Measurements from ENCODE around the gene CLUH.

The CLUH gene
- 70.7 reads per million, percentile 76 among the genes with 10 or more reads in this experiment for total RNA-seq

GRCh38 chr17:2711608-2712299 lies at the start of gene CLUH:
TSS of gene CLUH (minus strand) at chr17:2711764. CDS start at chr17:2711661, 103 bp downstream.
- peak; percentile 92 for DNase-seq

GRCh38 chr17:2758870-2759269 lies 47.3 kb upstream of the CLUH start:
- DNase-seq, result no peak

DNA sequence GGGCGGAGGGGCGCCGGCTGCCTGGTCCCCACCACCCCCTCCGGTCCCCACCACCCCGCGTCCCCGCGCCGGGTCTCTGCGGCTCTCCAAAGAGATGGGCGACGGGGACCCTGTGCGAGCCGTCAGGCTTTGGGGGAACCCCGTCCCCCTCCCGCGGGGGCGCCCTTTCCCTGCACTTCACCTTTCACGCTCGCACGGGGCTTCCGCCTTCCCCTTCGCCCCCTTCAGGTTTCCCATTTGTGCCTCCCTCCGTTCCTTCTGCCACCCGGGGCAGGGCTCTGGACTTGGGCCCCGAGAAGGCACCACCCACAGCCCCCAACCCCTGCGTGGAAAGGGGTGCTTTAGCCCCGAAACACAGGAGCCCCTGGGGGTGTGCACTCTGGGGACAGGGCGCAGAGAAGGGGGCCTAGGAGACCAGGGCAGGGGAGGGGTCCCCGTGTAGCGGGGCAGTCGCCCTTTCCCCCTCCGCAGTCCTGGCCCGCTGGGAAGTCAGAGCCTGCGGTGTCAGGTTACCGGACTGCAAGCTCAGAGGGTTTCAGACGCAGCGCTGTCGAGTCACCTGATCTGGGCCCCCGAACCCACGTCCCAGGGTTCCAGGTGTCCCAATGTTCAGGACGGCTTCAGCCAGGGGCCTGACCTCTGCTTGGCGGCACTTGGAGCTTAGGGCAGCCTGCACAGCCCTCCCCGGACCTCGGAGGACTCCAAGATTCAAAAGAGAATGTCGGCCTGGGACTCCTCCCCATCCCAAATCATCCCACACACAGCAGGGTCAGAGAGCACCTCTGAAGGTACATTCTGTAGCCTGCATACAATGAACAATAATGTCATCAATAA lies 44.5 kb upstream of the CLUH start:
- no peak for DNase-seq

GRCh38 chr17:2751491-2751890 lies 39.9 kb upstream of the CLUH start:
- no peak for DNase-seq

GRCh38 chr17:2750721-2751120 lies 39.2 kb upstream of the CLUH start:
- DNase-seq, result no peak

GRCh38 chr17:2749784-2750181 lies 38.2 kb upstream of the CLUH start:
- DNase-seq, result peak; percentile 54

DNA sequence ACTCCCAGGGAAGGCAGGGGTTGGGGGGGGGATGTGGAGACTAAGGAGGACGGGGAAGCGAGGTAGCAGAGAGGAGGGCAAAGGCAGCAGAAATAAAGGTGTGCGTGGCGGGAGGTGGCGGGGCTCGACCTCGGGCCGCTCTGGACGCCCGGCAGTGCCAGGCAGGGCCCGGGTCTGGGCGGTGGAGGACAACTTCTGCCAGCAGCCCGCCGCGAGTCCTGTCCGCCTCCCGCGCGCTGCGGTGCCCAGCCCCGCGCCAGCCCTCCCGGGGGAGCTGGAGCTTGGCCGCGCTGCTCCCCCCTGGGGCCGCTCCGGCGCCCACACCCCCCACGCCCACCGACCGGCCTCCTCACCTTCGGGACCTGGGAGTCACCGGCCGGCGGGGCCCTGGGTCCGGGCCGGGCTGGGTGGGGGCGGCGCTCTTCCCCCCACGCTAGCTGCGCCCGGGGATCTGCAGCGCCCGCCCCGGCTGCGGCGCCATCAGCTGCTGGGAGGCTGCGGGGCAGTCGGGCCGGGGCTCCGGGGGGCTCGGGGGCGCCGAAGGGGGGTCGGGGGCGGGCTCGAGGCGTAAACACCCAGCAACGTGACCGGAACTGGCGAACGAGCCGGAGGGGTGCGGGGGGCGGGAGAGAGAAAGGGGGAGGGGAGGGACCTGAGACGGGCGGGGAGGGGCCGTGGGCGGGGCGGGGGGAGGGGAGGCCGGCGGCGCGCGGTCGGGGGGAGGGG lies 37.7 kb upstream of the CLUH start, which contains the start of gene CCDC92B:
CCDC92B (minus strand) TSS at position 595 of the 726 bp plus-strand sequence. CDS start 14,507 bp downstream, outside the sequence.
- no peak for DNase-seq

DNA sequence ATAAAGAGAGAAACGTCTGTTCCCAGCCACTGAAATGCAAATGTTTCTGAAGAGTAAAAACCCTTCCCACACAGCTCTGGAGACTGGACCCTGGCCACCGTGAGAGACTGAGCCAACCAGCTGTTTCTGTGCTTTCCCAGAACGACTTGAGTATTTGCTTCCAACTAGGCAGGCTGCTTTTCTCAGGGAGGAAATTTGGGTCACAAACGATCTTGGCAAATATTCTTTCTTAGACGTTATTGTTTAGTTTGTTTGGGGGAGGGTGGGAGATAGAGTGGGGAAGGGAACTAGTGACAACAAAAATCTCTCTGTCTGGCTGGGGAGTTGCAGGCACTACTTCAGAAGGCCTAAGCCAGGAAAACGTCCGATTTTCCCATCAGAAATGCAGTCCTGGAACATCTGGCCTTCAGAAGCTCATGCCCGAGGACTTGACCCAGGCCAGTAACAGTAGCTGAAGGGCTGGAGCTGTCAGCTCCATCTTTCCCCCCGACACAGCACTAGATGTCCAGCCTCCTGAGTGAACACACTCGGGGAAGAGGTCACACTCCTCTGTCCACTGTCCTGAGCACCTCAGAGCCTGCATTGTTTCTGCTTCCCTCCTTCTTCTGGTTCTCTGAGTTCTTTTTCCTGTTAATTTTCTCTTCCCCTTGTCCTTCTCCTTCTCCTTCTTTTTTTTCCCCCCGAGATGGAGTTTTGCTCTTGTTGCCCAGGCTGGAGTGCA lies 33.9 kb upstream of the CLUH start:
- no peak for DNase-seq

- no peak for DNase-seq
These were observed 26.1 kb upstream of the CLUH start for GRCh38 chr17:2737693-2738092.

GRCh38 chr17:2736956-2737355 lies 25.4 kb upstream of the CLUH start:
- DNase-seq, result no peak

DNA sequence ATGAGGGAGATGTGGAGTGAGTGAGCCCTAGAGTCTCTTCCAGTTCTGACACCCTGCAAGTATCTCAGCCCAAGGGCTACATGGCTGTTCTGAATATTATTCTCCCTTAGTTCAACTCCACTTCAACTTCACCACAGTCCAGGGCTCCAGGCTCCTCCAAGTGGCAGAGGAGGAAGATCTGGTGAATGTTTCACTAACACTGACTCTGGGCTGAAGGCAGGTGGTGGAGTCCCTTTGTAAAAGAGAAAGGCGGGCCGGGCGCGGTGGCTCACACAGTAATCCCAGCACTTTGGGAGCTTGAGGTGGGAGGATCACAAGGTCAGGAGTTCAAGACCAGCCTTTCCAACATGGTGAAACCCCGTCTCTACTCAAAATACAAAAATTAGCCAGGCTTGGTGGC lies 24.3 kb upstream of the CLUH start:
- no peak for DNase-seq

GRCh38 chr17:2734939-2735338 lies 23.4 kb upstream of the CLUH start:
- no peak for DNase-seq

DNA sequence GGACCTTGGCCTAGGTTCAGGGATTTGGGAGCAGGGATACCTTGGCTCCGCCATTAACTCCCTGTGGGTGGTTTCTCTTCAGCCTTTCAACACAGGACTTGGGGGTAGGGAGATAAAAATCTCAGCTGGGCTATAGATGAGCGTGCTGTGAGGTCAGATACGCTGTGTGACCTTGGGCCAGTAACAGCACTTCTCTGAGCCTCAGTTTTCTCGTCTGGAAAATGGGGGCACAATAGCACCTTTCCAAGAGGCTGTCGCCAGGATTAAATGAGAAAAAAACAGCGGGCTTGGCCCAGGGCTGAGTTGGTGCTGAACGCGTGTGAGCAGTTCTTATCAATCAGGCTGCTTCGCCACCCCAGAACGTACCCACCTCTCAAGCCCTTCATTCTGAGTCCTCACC lies 20.2 kb upstream of the CLUH start:
- no peak for DNase-seq

DNA sequence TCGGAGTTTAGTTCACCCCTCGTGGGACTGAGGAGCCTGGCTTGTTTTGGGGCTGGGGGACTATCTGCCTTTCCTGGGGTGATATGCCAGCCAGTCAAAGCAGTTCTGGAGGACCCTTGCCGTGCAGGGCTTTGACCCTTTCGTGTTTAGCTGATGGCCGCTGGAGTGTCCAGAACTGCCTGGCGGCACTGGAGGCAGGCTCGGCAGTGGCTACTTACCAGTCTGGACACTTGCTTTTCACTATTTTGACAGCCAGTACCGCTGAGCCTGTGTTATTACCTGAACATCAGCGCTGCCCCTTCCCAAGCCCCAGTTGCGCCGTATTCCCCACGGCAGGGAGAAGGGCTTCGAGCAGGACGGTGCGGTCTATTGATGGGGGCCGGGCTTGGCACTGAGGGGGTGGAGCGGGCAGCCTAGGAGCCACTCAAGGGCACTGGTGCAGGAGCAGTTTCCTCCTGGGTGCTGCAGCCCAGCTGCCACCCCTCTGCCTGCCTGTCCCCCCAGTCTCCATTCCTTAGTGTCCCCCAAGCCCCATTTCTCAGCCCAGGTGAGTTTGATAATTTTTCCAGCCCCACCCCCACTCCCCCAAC lies 19.3 kb upstream of the CLUH start:
- no peak for DNase-seq

GRCh38 chr17:2724784-2725164 lies 13.2 kb upstream of the CLUH start:
- DNase-seq, result no peak

DNA sequence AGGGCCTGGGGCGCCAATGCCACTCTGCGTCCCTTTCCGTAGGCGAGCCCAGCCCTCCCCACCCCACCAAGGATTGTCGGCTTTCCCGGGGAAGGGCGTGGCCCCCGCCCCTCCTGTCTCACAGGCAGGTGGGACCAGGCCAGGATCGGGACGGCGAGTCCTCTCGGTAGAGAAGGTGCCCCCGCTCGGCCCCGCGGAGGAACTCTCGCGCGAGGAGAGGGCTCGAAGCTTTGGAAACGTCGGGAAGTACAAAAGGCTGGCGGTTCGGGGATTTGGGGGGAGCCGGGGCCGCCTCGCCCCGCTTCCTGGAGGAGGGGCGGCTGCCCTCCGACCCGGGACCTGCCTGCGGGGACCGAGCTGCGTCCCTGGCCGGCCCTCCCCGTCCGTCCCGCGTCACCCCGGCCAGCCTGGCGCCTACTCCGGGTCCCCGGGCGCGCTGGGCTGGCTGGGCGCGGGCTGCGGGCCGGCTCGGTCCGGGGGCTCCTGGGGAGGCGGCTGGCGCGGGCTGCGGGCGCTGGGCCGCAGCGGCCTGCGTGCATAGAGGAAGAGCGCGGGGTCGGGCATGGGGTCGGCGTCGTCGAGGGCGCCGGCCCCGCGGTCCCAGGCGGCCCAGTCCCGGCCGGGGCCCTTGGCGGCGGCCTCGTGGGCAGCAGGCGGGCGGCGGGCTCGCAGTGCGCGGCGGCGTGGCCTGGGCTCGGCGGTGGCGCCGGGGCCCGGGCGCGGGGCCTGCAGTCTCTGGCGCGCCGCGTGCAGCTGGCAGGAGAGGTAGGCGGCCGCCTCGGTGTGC lies 12.6 kb upstream of the CLUH start:
- no peak for DNase-seq

- no peak for DNase-seq
These were observed 12.0 kb upstream of the CLUH start for GRCh38 chr17:2723505-2723996.

DNA sequence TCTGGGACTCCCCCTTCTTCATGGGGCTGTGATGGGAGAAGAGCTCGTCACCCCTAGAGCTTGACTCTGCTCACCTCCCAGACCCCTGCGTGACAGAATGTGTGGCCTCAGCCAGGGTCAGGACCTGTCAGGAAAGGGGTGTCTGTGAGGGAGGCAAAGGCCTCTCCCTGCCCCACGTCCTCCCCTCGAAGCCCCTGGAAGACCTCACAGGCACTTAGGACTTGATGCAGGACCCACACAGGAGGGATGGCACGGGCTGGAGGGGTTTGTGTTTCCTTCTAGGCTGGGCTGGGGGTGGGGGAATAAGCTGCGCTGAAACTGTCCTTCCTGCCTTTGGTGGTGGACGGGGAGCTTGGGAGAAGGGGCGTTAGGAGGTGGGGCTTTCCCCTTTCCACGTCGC lies 11.0 kb upstream of the CLUH start:
- DNase-seq, result no peak

DNA sequence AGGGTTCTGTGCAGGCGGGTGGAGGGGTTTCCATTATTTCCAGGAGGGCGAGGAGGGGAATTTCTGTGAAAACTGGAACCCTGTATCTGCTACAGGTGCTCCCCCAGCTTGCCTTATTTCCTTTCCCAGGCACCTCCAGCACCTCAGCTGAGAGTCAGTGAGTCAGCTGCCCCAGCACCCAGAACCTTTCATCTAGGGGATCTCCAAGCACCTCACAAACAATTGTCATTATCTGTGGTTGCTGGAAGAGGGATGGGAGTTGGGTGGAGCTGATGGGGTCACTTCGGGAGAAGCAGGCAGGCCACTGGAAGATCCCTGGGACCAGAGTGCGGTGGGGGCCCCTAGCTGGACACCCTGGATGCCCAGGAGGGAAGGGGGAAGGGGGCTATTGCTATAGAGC lies 10.0 kb upstream of the CLUH start:
- DNase-seq, result no peak

DNA sequence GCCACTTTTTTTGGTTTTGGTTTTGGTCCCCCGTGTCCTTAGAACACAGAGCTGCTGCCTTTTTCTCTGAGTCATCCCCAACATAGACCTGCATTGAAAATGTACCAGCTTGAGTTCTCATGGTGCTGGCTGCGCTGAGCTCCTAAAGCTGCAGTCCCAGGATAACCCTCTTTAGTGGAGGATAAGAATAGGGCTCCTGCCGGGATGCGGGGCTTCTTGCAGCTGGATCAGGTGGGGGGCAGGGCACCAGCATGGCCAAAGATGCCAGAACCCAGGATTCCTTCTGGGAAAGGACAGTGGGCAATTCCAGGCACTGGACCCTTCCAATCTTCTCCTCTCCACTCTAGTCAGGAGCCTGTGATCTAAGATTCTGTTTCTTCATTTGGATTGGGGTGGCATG lies 8.3 kb upstream of the CLUH start:
- no peak for DNase-seq

All from effector CD4-positive, alpha-beta T cell (primary cell).